ENCODE data around the gene TARS1. TPM values are rescaled to one million over a fixed set of nuclear protein-coding genes. Genes with fewer than 3 reads are reported as not detected.

TARS1 gene
- total RNA-seq, 3 donors from 2014 or later, result 77.9 to 150 (median 94.6) TPM

DNA sequence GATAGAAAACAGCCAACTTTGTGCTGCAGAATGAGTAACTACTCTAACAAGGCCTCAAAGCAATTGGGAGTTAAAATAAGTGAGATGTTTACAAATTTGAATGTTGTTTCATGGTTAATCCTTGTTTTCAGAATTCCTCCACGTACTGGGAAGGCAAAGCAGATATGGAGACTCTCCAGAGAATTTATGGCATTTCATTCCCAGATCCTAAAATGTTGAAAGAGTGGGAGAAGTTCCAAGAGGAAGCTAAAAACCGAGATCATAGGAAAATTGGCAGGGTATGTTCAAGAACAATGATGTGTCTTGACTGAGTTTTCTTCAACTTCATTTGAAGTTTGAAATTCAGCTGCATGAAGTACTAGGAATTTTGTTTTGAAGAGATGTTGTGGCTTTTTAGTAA, 16.4 kb downstream of the TARS1 start:
- DNase-seq (no peak), ATAC-seq (no peak)
- H3K36me3 ChIP-seq (ENCODE audit: low read depth), result peaks cover 22% of the 10 kb centered on the region
- intact Hi-C loops (cut with DNase I, micrococcal nuclease), result no loop called here
- H3K9me3 ChIP-seq, result no peaks in the 10 kb centered on the region
- no peaks in the 10 kb centered on the region for H3K4me1 ChIP-seq (ENCODE audit: low read depth)
- H3K4me3 ChIP-seq, result no peak overlapping the region
- no peak for TF ChIP-seq CTCF (IDR thresholded peaks at IDR 0.05)

DNA sequence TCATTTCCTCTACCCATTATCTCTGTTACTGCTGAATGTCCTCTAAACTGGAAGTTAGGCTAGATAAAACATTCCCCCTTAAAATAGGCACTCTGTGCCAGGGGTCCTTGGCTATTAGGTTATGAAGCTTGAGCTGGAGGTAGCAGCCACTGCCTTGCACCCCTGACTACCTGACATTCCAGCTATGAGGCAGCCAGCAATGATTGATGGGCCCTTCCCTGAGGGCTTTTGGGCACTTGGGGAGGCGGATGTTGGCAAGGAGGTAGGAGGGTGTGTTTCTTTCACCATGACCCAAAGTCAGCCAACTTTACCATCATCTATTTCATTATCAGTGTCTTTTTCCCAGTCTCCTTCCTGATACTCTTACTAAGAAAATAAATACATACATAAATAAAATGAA, 17.1 kb downstream of the TARS1 start:
- DNase-seq (no peak), ATAC-seq (no peak)
- Histone ChIP-seq H3K4me1 (ENCODE audit: low read depth) (no peaks in the 10 kb centered on the region), H3K4me3 (no peak overlapping the region), H3K36me3 (ENCODE audit: low read depth) (peaks cover 26% of the 10 kb centered on the region), H3K9me3 (no peaks in the 10 kb centered on the region)
- TF ChIP-seq CTCF (IDR thresholded peaks at IDR 0.05), result no peak
- intact Hi-C loops (cut with DNase I, micrococcal nuclease), result no loop called here

- Histone ChIP-seq H3K36me3 (ENCODE audit: low read depth) (peaks cover 34% of the 10 kb centered on the region), H3K4me1 (ENCODE audit: low read depth) (no peaks in the 10 kb centered on the region), H3K4me3 (no peak overlapping the region), H3K9me3 (no peaks in the 10 kb centered on the region)
- DNase-seq (no peak), ATAC-seq (no peak)
- no peak for TF ChIP-seq CTCF (IDR thresholded peaks at IDR 0.05)
- intact Hi-C loops (cut with DNase I, micrococcal nuclease), result no loop called here
Observed at GRCh38 chr5:33460210-33460609, 19.4 kb downstream of the TARS1 start.

GRCh38 chr5:33462456-33462855, 21.7 kb downstream of the TARS1 start:
- Histone ChIP-seq H3K4me3 (no peak overlapping the region), H3K9me3 (no peaks in the 10 kb centered on the region), H3K36me3 (ENCODE audit: low read depth) (peaks cover 32% of the 10 kb centered on the region), H3K4me1 (ENCODE audit: low read depth) (no peaks in the 10 kb centered on the region)
- DNase-seq (no peak), ATAC-seq (no peak)
- TF ChIP-seq CTCF (IDR thresholded peaks at IDR 0.05), result no peak
- intact Hi-C loops (cut with DNase I, micrococcal nuclease), result no loop called here

GRCh38 chr5:33465120-33465519, 24.4 kb downstream of the TARS1 start:
- H3K9me3 ChIP-seq, result no peaks in the 10 kb centered on the region
- no peaks in the 10 kb centered on the region for H3K4me1 ChIP-seq (ENCODE audit: low read depth)
- H3K36me3 ChIP-seq (ENCODE audit: low read depth), result peaks cover 31% of the 10 kb centered on the region
- ATAC-seq (no peak), DNase-seq (no peak)
- TF ChIP-seq CTCF (IDR thresholded peaks at IDR 0.05), result no peak
- H3K4me3 ChIP-seq, result no peak overlapping the region
- intact Hi-C loops (cut with DNase I, micrococcal nuclease), result no loop called here

GRCh38 chr5:33468775-33469435, 28.1 kb downstream of the TARS1 start:
- Histone ChIP-seq H3K36me3 (ENCODE audit: low read depth) (peaks cover 18% of the 10 kb centered on the region), H3K4me1 (ENCODE audit: low read depth) (no peaks in the 10 kb centered on the region), H3K4me3 (no peak overlapping the region), H3K9me3 (no peaks in the 10 kb centered on the region)
- intact Hi-C loops (cut with DNase I, micrococcal nuclease), result no loop called here
- DNase-seq (peak in 1 of 3 donors; percentile 9), ATAC-seq (peak; percentile 43)
- TF ChIP-seq CTCF (IDR thresholded peaks at IDR 0.05), result no peak

All from mucosa of descending colon (tissue), 3 donors.